Type B pancreatic cell (in vitro differentiated cells): Measurements from ENCODE around the gene CARD11. TPM values are rescaled to one million over a fixed set of nuclear protein-coding genes. Genes with fewer than 3 reads are reported as not detected.
A peak's percentile ranks its signal among the peaks of the same experiment; 100 is the strongest.

Source experiments
- DNase-seq: peaks from one replicate; pipeline ENCODE4 v3.0.0; 2021; ENCODE audit warnings: mixed read lengths; ENCODE audit not compliant: unreplicated experiment; ENCODE audit errors: extremely low spot score
- H3K27ac Mint-ChIP-seq: 2 replicates; pipeline ENCODE4 v1.8.0; 2021; ENCODE audit warnings: mild to moderate bottlenecking, mixed read lengths
- H3K27me3 Mint-ChIP-seq: 2 replicates; pipeline ENCODE4 v1.8.0; 2021; ENCODE audit warnings: mixed read lengths
- H3K36me3 Mint-ChIP-seq: 2 replicates; pipeline ENCODE4 v1.8.0; 2021; ENCODE audit warnings: mixed read lengths
- H3K4me1 Mint-ChIP-seq: one replicate; pipeline ENCODE4 v1.8.0; 2021; ENCODE audit warnings: mixed read lengths; ENCODE audit not compliant: unreplicated experiment
- H3K4me3 Mint-ChIP-seq: 2 replicates; pipeline ENCODE4 v1.8.0; 2021; ENCODE audit warnings: mild to moderate bottlenecking, mixed read lengths
- H3K9me3 Mint-ChIP-seq: 2 replicates; pipeline ENCODE4 v1.8.0; 2021; ENCODE audit warnings: mixed read lengths
- total RNA-seq: library from RNA; stranded (reverse); gene quantifications from 2 replicates; pipeline ENCODE4 v1.2.1, GENCODE V29; 2021; ENCODE audit warnings: low replicate concordance
- TF ChIP-seq, protein P1 (sequence below): fragments of 200-600 bp; sonication (generic); conservative IDR thresholded peaks from 2 replicates; pipeline ENCODE4 v1.5.0; 2021; ENCODE audit warnings: antibody characterized with exemption, mild to moderate bottlenecking

The CARD11 gene
- total RNA-seq, 1 donor from 2014 or later = 11.6 TPM

- DNase-seq = no peak
- TF ChIP-seq, protein P1, sequence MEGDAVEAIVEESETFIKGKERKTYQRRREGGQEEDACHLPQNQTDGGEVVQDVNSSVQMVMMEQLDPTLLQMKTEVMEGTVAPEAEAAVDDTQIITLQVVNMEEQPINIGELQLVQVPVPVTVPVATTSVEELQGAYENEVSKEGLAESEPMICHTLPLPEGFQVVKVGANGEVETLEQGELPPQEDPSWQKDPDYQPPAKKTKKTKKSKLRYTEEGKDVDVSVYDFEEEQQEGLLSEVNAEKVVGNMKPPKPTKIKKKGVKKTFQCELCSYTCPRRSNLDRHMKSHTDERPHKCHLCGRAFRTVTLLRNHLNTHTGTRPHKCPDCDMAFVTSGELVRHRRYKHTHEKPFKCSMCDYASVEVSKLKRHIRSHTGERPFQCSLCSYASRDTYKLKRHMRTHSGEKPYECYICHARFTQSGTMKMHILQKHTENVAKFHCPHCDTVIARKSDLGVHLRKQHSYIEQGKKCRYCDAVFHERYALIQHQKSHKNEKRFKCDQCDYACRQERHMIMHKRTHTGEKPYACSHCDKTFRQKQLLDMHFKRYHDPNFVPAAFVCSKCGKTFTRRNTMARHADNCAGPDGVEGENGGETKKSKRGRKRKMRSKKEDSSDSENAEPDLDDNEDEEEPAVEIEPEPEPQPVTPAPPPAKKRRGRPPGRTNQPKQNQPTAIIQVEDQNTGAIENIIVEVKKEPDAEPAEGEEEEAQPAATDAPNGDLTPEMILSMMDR = no peak
- no peak overlapping the region for H3K4me3 Mint-ChIP-seq
- H3K27me3 Mint-ChIP-seq = no peaks in the 10 kb centered on the region
- H3K4me1 Mint-ChIP-seq = peaks cover 10% of the 10 kb centered on the region
- no peaks in the 10 kb centered on the region for H3K9me3 Mint-ChIP-seq
- H3K27ac Mint-ChIP-seq = no peak overlapping the region
- H3K36me3 Mint-ChIP-seq = no peaks in the 10 kb centered on the region
Observed at GRCh38 chr7:3034591-3035150, 9.0 kb downstream of the CARD11 start.

GRCh38 chr7:3033581-3033980, 10.1 kb downstream of the CARD11 start:
- Mint-ChIP-seq H3K27me3 (no peaks in the 10 kb centered on the region), H3K36me3 (no peaks in the 10 kb centered on the region), H3K27ac (no peak overlapping the region), H3K4me1 (peaks cover 15% of the 10 kb centered on the region), H3K9me3 (no peaks in the 10 kb centered on the region), H3K4me3 (no peak overlapping the region)
- no peak for DNase-seq
- TF ChIP-seq, protein P1 = no peak

DNA sequence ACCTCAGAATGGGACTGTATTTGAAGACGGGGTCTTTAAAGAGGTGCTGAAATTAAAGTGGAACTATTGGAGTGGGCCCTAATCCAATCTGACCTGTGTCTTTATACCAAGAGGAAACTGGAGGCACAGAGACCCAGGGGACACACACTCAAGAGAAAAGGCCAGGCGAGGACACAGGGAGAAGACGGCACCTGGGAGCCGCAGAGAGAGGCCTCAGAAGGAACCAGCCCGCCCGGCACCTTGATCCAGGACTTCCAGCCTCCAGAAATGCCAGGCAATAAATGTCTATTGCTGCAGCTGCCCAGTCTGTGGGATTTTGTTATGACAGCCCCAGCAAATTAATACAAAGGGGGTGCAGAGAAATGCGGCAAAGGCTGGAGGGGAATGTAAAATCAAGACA, 10.5 kb downstream of the CARD11 start:
- TF ChIP-seq, protein P1 = no peak
- no peaks in the 10 kb centered on the region for H3K36me3 Mint-ChIP-seq
- DNase-seq = no peak
- peaks cover 20% of the 10 kb centered on the region for H3K4me1 Mint-ChIP-seq
- H3K27ac Mint-ChIP-seq = no peak overlapping the region
- H3K27me3 Mint-ChIP-seq = no peaks in the 10 kb centered on the region
- no peaks in the 10 kb centered on the region for H3K9me3 Mint-ChIP-seq
- H3K4me3 Mint-ChIP-seq = no peak overlapping the region

DNA sequence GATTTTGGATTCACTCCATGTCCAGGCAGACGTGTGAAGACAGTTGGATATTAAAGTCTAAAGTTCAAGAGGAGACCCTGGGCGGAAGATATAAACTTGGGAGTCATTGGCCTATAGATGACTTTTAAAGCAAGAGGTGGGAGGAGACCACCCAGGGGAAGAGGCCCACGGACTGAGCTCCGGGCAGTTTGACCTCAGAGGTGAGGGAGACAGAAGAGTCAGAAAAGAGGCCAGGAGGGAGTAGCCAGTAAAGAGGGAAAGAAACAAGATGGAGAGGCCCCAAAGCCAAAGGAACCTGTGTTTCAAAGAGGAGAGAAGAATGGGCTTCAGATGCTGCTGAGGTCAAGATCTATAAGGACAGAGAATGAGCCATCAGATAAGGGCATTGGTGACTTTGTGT, 11.4 kb downstream of the CARD11 start:
- peaks cover 1% of the 10 kb centered on the region for H3K36me3 Mint-ChIP-seq
- peaks cover 25% of the 10 kb centered on the region for H3K4me1 Mint-ChIP-seq
- no peaks in the 10 kb centered on the region for H3K9me3 Mint-ChIP-seq
- H3K27me3 Mint-ChIP-seq = no peaks in the 10 kb centered on the region
- TF ChIP-seq, protein P1 = no peak
- DNase-seq = no peak
- no peak overlapping the region for H3K4me3 Mint-ChIP-seq
- H3K27ac Mint-ChIP-seq = no peak overlapping the region

- H3K4me3 Mint-ChIP-seq = no peak overlapping the region
- peaks cover 5% of the 10 kb centered on the region for H3K36me3 Mint-ChIP-seq
- H3K27ac Mint-ChIP-seq = peak overlapping the region; percentile 88
- TF ChIP-seq, protein P1 = no peak
- H3K9me3 Mint-ChIP-seq = peaks cover 3% of the 10 kb centered on the region
- peaks cover 29% of the 10 kb centered on the region for H3K4me1 Mint-ChIP-seq
- no peaks in the 10 kb centered on the region for H3K27me3 Mint-ChIP-seq
- DNase-seq = no peak
Observed at GRCh38 chr7:3029138-3029537, 14.5 kb downstream of the CARD11 start.

DNA sequence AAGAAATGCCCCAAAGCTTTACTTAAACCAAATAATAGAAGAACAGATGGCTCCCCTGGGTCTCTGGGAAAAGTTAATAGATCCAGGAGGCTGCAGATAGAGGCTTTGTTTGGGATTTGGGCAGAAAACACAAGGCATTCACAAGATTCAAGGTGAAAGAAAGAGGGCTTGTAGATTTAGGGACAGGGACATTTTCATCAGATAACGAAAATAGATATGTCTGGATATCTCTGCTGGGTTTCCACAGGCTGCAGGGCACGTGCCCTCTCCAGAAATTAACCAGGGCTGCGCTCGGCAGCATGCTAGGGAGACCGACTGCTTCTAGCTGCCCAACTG, 14.9 kb downstream of the CARD11 start:
- H3K9me3 Mint-ChIP-seq = peaks cover 3% of the 10 kb centered on the region
- peak overlapping the region; percentile 88 for H3K27ac Mint-ChIP-seq
- peaks cover 29% of the 10 kb centered on the region for H3K4me1 Mint-ChIP-seq
- peak overlapping the region; percentile 36 for H3K4me3 Mint-ChIP-seq
- no peaks in the 10 kb centered on the region for H3K27me3 Mint-ChIP-seq
- TF ChIP-seq, protein P1 = no peak
- peaks cover 5% of the 10 kb centered on the region for H3K36me3 Mint-ChIP-seq
- DNase-seq = no peak
